GM19025 (cell line): ENCODE data around the gene TMEM87B.

Experiments used
- ATAC-seq: cut with Tn5 transposase; IDR thresholded peaks from one replicate; pipeline ENCODE4 v1.9.1; 2021; ENCODE audit warnings: mild to moderate bottlenecking, low read depth, moderate library complexity; ENCODE audit not compliant: unreplicated experiment

The TMEM87B gene

DNA sequence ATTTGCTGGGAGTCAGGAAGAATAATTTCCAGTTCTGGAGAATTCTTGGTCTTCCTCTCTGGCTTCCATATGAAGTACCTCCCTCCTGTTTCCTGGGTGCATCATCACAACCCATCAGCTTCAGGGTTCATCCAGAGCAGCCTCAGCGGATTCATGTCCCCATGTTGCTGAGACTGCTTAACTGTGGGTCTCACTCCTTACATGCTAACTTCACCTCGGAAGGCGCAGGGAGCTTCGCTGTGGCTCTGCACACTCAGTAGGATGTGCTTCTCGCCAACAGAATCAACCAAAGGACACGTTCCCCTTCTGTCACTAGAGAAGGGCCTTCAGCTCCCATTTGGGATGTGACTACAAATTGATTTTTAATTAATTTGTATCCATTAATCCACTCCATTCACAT lies 107.3 kb downstream of the TMEM87B start:
- ATAC-seq, result no peak

GRCh38 chr2:112162956-112163355 lies 107.9 kb downstream of the TMEM87B start:
- no peak for ATAC-seq

- no peak for ATAC-seq
Observed at GRCh38 chr2:112163541-112163981, 108.5 kb downstream of the TMEM87B start.

DNA sequence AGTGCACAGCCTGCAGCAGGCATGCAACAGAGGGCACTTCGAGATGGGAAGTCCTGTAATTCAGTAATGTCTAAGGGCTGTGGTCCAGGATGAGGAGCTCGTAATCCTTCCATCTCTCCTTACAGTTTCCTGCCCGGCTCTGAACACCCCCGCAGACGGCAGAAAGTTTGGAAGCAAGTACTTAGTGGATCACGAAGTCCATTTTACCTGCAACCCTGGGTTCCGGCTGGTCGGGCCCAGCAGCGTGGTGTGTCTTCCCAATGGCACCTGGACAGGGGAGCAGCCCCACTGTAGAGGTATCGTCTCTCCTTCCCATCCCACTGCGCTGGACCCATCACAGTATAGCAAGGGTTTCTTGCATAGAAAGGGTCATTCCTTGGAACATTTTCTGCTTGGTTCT lies 109.8 kb downstream of the TMEM87B start:
- ATAC-seq, result no peak

DNA sequence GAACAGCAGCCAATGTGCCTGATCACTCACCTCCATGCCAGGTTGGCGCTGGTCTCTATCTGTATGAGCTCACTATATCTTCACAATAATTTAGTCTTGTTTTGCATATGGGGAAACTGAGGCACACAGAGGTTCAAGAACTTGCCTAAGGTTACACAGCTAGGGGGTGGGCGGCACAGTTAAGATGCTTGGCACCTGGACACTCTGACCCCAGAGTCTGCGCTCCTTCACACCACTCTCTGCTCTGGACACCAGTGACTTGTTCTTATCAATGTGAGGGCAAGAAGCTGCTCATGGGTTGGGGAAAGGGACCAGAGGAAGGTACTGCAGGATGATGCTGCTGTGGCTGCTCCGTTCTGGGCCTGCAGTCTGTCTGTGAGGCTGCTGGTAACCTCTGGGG lies 110.2 kb downstream of the TMEM87B start:
- no peak for ATAC-seq

GRCh38 chr2:112166806-112167499 lies 111.9 kb downstream of the TMEM87B start:
- no peak for ATAC-seq

DNA sequence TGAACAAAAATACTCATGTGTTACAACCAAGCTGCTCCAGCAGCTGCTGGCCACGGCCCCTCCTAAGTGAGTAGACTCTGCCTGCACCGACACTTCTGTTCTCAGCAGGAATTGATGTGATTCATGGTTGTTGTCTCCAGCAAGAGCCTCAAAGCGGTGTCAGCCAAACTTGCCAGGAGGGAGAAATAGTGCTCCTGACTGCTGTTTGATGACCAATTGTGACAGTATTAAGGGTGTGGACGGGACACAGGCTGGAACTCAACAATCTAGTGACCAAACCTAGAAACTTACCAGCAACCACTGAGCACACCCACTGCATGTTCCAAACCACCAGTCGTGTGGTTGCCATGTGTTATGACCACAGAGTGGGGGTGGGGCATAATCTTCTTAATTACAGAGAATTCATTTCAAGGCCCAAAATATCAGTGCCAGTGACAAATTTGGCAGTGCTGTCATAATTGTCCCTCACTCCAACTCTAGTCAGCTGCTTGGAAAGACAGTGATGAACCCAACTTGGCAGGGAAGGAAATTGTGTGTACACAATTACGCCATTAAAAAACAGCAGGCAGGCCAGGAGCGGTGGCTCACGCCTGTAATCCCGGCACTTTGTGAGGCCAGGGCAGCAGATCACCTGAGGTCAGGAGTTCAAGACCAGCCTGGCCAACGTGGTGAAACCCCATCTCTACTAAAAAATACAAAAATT lies 113.5 kb downstream of the TMEM87B start:
- no peak for ATAC-seq
